ENCODE results near the gene GNA15. TPM values are rescaled to one million over a fixed set of nuclear protein-coding genes. Genes with fewer than 3 reads are reported as not detected.

Gene GNA15
- total RNA-seq, 2 experiments from 2014 or later, result 44.1 to 45.5 TPM

DNA sequence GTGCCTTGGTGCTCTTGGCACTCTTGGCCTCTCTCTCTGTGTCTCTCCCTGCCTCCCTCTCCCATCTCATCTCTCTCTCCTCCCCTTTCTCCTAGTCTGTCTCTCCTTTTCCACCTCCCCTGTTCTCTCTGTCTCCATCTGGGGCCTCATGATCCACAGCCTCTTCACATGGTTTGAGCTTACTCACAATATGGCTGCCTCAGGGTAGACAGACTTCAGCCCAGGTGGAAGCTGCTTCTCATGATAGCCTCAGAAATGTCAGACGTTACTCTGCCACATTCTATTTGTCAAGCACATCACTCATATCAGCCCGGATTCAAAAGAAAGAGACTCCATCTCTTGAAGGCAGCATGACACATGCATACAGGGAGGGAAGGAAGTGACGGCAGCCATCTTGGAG, 24.4 kb downstream of the GNA15 start:
- ATAC-seq, result no peak
- POLR2A ChIA-PET, result interaction anchor here (0.6 to 1.6 kb wide), 3 partner anchors 81 to 106 kb away, joined by 3 to 4 read pairs (median 3); no protein-coding TSS in a partner anchor
- intact Hi-C loops (cut with micrococcal nuclease), result loop anchor here (5.0 kb wide), 1 partner anchor 33 kb away; no protein-coding TSS in a partner anchor
- TF ChIP-seq CTCF (IDR thresholded peaks at IDR 0.05), result no peak
- Mint-ChIP-seq H3K9me3 (peaks cover 7% of the 10 kb centered on the region), H3K4me1 (ENCODE audit: low read depth) (peaks cover 13% of the 10 kb centered on the region), H3K36me3 (ENCODE audit: low read depth) (peaks cover 39% of the 10 kb centered on the region), H3K27ac (peak overlapping the region; percentile 69), H3K27me3 (no peaks in the 10 kb centered on the region), H3K4me3 (no peak overlapping the region)
- CTCF ChIA-PET, result interaction anchor here (1.0 to 10.5 kb wide), 6 partner anchors 14 to 85 kb away, joined by 3 to 137 read pairs (median 4); no protein-coding TSS in a partner anchor
- no peak for DNase-seq

- ChIA-PET CTCF (interaction anchor here (0.9 to 10.5 kb wide), 12 partner anchors 14 to 211 kb away, joined by 3 to 137 read pairs (median 4); no protein-coding TSS in a partner anchor), POLR2A (interaction anchor here (0.5 kb wide), 1 partner anchor 126 kb away, joined by 4 read pairs; no protein-coding TSS in a partner anchor)
- H3K27me3 Mint-ChIP-seq, result no peaks in the 10 kb centered on the region
- H3K4me1 Mint-ChIP-seq (ENCODE audit: low read depth), result peaks cover 18% of the 10 kb centered on the region
- peaks cover 31% of the 10 kb centered on the region for H3K36me3 Mint-ChIP-seq (ENCODE audit: low read depth)
- intact Hi-C loops (cut with micrococcal nuclease), result loop anchor here (5.0 kb wide), 1 partner anchor 34 kb away; no protein-coding TSS in a partner anchor
- ATAC-seq, result no peak
- no peak for TF ChIP-seq CTCF (IDR thresholded peaks at IDR 0.05)
- H3K4me3 Mint-ChIP-seq, result no peak overlapping the region
- H3K9me3 Mint-ChIP-seq, result peaks cover 12% of the 10 kb centered on the region
- no peak for DNase-seq
- H3K27ac Mint-ChIP-seq, result no peak overlapping the region
These were observed 25.6 kb downstream of the GNA15 start for GRCh38 chr19:3161453-3161852.

DNA sequence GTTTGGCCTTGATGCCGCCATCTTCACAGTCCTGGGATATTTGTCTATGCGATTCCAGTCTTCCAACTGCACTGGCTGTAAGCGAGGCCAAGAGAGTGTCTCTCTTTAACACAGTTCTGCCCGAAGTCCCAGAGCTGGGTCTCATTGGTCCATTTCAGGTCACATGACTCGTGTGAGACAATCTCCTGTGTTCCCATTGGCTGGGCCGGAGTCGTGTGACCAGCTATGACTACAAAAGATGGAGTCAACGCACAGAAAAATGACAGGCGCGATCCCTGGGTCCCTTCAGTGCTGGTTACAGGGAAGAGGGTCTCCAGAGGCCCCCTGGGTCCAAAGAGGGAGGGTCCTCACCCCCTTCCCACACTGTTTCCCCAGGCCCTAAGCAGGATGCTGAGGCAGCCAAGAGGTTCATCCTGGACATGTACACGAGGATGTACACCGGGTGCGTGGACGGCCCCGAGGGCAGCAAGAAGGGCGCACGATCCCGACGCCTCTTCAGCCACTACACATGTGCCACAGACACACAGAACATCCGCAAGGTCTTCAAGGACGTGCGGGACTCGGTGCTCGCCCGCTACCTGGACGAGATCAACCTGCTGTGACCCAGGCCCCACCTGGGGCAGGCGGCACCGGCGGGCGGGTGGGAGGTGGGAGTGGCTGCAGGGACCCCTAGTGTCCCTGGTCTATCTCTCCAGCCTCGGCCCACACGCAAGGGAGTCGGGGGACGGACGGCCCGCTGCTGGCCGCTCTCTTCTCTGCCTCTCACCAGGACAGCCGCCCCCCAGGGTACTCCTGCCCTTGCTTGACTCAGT, 26.8 kb downstream of the GNA15 start:
- peak; percentile 72 for DNase-seq
- Mint-ChIP-seq H3K36me3 (ENCODE audit: low read depth) (peaks cover 26% of the 10 kb centered on the region), H3K9me3 (peaks cover 12% of the 10 kb centered on the region), H3K4me3 (no peak overlapping the region), H3K27ac (no peak overlapping the region), H3K4me1 (ENCODE audit: low read depth) (peaks cover 18% of the 10 kb centered on the region), H3K27me3 (no peaks in the 10 kb centered on the region)
- POLR2A ChIA-PET, result interaction anchor here (1.0 to 1.6 kb wide), 2 partner anchors 28 to 30 kb away, joined by 3 to 4 read pairs; partner anchors contain the start of gene GNA15
- CTCF ChIA-PET, result interaction anchor here (0.7 to 10.5 kb wide), 21 partner anchors 9 to 212 kb away, joined by 3 to 137 read pairs (median 4); no protein-coding TSS in a partner anchor
- no peak for TF ChIP-seq CTCF (IDR thresholded peaks at IDR 0.05)
- peak; percentile 29 for ATAC-seq
- intact Hi-C loops (cut with micrococcal nuclease), result loop anchor here (5.0 kb wide), 1 partner anchor 35 kb away; no protein-coding TSS in a partner anchor

DNA sequence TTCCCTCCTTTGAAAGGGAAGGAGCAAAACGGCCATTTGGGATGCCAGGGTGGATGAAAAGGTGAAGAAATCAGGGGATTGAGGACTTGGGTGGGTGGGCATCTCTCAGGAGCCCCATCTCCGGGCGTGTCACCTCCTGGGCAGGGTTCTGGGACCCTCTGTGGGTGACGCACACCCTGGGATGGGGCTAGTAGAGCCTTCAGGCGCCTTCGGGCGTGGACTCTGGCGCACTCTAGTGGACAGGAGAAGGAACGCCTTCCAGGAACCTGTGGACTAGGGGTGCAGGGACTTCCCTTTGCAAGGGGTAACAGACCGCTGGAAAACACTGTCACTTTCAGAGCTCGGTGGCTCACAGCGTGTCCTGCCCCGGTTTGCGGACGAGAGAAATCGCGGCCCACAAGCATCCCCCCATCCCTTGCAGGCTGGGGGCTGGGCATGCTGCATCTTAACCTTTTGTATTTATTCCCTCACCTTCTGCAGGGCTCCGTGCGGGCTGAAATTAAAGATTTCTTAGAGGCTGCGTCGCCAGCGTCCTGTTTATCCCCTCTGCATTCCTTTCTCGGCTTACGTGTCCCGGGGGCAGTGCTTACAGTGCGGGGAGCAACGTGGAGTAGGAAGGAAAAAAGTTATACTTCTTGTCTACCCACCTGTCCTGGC, 27.5 kb downstream of the GNA15 start:
- CTCF ChIA-PET, result interaction anchor here (0.6 to 10.5 kb wide), 20 partner anchors 8 to 205 kb away, joined by 3 to 137 read pairs (median 4); partner anchors contain the start of gene TLE5
- Mint-ChIP-seq H3K27me3 (no peaks in the 10 kb centered on the region), H3K27ac (no peak overlapping the region), H3K36me3 (ENCODE audit: low read depth) (peaks cover 23% of the 10 kb centered on the region), H3K4me3 (no peak overlapping the region), H3K9me3 (peaks cover 12% of the 10 kb centered on the region), H3K4me1 (ENCODE audit: low read depth) (peaks cover 18% of the 10 kb centered on the region)
- ATAC-seq (peak; percentile 88), DNase-seq (peak; percentile 74)
- intact Hi-C loops (cut with micrococcal nuclease), result loop anchor here (5.0 kb wide), 1 partner anchor 36 kb away; no protein-coding TSS in a partner anchor
- peak; percentile 97 for TF ChIP-seq CTCF (IDR thresholded peaks at IDR 0.05)
- POLR2A ChIA-PET, result interaction anchor here (1.0 to 1.6 kb wide), 2 partner anchors 28 to 31 kb away, joined by 3 to 4 read pairs; partner anchors contain the start of gene GNA15
